GM06990 (cell line): Measurements from ENCODE around the gene BCAR3.

Experiments used
- DNase-seq: peaks from one replicate; pipeline ENCODE4 v3.0.0-alpha.2; 2011; ENCODE audit not compliant: insufficient read length; ENCODE audit errors: extremely low read depth
- H3K27me3 ChIP-seq: replicated peaks from 2 replicates; pipeline ENCODE4 v1.6.0; 2011; ENCODE audit warnings: low read length; ENCODE audit not compliant: control insufficient read depth, insufficient read depth
- H3K36me3 ChIP-seq: 2 replicates; pipeline ENCODE4 v1.5.1; 2011; ENCODE audit warnings: low read length; ENCODE audit not compliant: control insufficient read depth, insufficient read depth
- H3K4me3 ChIP-seq: replicated peaks from 2 replicates; pipeline ENCODE4 v1.5.1; 2011; ENCODE audit warnings: low read depth, mild to moderate bottlenecking, control low read depth, low read length
- CTCF ChIP-seq: IDR thresholded peaks from 2 replicates; pipeline ENCODE4 v1.5.1; 2011; ENCODE audit warnings: low read length, control low read depth, mild to moderate bottlenecking, inconsistent platforms; ENCODE audit not compliant: insufficient read depth, poor library complexity, severe bottlenecking

Gene BCAR3

DNA sequence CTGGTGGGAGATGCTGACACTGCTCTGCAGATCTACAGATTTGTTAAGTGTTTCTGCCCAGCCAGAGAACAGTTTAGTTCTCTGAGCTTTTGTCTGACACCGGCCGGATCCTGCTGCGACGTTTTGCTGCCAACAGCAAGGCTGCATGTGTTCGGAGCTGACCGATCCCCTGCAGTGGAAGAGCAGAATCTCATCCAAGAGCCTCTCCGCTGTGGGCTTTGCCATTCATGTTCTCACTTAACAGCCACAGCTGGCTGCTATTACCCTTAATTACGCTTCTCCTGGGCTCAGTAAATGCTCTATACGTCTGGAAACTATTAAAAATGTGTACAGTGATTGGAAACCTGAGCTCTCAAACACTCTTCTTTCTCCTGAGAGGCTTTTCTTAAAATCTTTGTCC is 105.3 kb downstream of the BCAR3 start:
- no peak overlapping the region for H3K4me3 ChIP-seq
- H3K27me3 ChIP-seq, result no peaks in the 10 kb centered on the region
- no peaks in the 10 kb centered on the region; the same call in 1 of the 2 replicates for H3K36me3 ChIP-seq
- TF ChIP-seq CTCF, result no peak
- no peak for DNase-seq

GRCh38 chr1:93575621-93576284 is 105.9 kb downstream of the BCAR3 start:
- no peak for DNase-seq
- H3K4me3 ChIP-seq, result no peak overlapping the region
- H3K36me3 ChIP-seq, result no peaks in the 10 kb centered on the region; the same call in 1 of the 2 replicates
- TF ChIP-seq CTCF, result no peak
- no peaks in the 10 kb centered on the region for H3K27me3 ChIP-seq

- H3K27me3 ChIP-seq, result no peaks in the 10 kb centered on the region
- no peak for DNase-seq
- no peak overlapping the region for H3K4me3 ChIP-seq
- H3K36me3 ChIP-seq, result no peaks in the 10 kb centered on the region; the same call in 1 of the 2 replicates
- no peak for TF ChIP-seq CTCF
Observed at GRCh38 chr1:93574991-93575390, 106.6 kb downstream of the BCAR3 start.

DNA sequence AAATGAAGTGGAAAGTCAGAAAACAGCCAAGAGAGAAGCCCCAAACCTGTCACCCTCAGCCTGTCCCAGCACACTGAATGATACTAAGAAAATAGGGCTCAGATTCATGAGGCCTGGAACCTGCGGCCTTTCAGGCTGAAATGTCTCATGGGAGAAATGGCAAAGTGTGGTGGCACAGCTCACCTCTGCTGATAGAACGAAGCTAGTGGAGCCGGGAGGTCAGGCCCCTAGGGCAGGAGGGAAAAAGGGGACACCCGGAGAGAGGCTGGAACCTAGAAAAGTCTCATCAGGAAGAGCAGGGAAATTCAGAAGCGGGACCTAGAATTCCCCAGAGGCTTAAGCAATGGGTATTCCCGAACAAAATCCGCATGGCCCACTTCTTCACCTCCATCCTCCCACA is 107.1 kb downstream of the BCAR3 start:
- no peaks in the 10 kb centered on the region for H3K27me3 ChIP-seq
- TF ChIP-seq CTCF, result no peak
- H3K4me3 ChIP-seq, result no peak overlapping the region
- H3K36me3 ChIP-seq, result no peaks in the 10 kb centered on the region; the same call in 1 of the 2 replicates
- no peak for DNase-seq

GRCh38 chr1:93573940-93574469 is 107.6 kb downstream of the BCAR3 start:
- TF ChIP-seq CTCF, result no peak

More at GRCh38 chr1:93573940-93574469, 107.6 kb downstream of the BCAR3 start:
- Histone ChIP-seq H3K36me3 (no peaks in the 10 kb centered on the region; the same call in 1 of the 2 replicates), H3K27me3 (no peaks in the 10 kb centered on the region), H3K4me3 (no peak overlapping the region)
- no peak for DNase-seq
